ENCODE results near the gene FUT1.
"Not testable (repeated sequence)": the region's sequence is repeated elsewhere in the genome, so short reads cannot be mapped to it uniquely, and the experiment has no call there.

FUT1 gene

GRCh38 chr19:48740164-48740972, 12.1 kb downstream of the FUT1 start, which contains the start of gene RASIP1:
RASIP1 (minus strand) TSS chr19:48740610; CDS start chr19:48740282, 328 bp downstream.
- DNase-seq = no peak

- no peak for DNase-seq
Observed at GRCh38 chr19:48739404-48740163, 12.9 kb downstream of the FUT1 start.

- peak; percentile 92 to 94 for DNase-seq
Observed at GRCh38 chr19:48738557-48739403, 13.7 kb downstream of the FUT1 start.

GRCh38 chr19:48737360-48737998, 15.0 kb downstream of the FUT1 start:
- peak in 1 of 2 donors; percentile 21 for DNase-seq

GRCh38 chr19:48735031-48735615, 17.3 kb downstream of the FUT1 start:
- DNase-seq = no peak

- no peak for DNase-seq
Observed at GRCh38 chr19:48734625-48735024, 17.8 kb downstream of the FUT1 start.

GRCh38 chr19:48731452-48731851, 21.0 kb downstream of the FUT1 start:
- DNase-seq = no peak

GRCh38 chr19:48728911-48729664, 23.4 kb downstream of the FUT1 start:
- no peak for DNase-seq

- peak; percentile 68 to 69 for DNase-seq
Observed at GRCh38 chr19:48726556-48726955, 25.9 kb downstream of the FUT1 start.

GRCh38 chr19:48724796-48725753, 27.4 kb downstream of the FUT1 start:
- peak; percentile 51 to 71 for DNase-seq

- no peak for DNase-seq
Observed at GRCh38 chr19:48722196-48722708, 30.2 kb downstream of the FUT1 start.

GRCh38 chr19:48720613-48721296, 31.7 kb downstream of the FUT1 start:
- DNase-seq = peak; percentile 94 to 95

- no peak for DNase-seq
Observed at GRCh38 chr19:48720251-48720612, 32.2 kb downstream of the FUT1 start.

GRCh38 chr19:48719263-48720171, 32.9 kb downstream of the FUT1 start, which contains the start of gene MAMSTR:
MAMSTR (minus strand) TSS chr19:48719725; CDS start chr19:48719031, 694 bp downstream.
- DNase-seq = no peak

GRCh38 chr19:48718711-48719231, 33.7 kb downstream of the FUT1 start:
- no peak for DNase-seq

GRCh38 chr19:48718106-48718505, 34.3 kb downstream of the FUT1 start:
- DNase-seq = not testable (repeated sequence)

- DNase-seq = no peak
Observed at GRCh38 chr19:48716562-48717291, 35.7 kb downstream of the FUT1 start.
